Measurements from ENCODE around the gene AFG1L. TPM values are rescaled to one million over a fixed set of nuclear protein-coding genes. Genes with fewer than 3 reads are reported as not detected.
"Not testable (repeated sequence)": the region's sequence is repeated elsewhere in the genome, so short reads cannot be mapped to it uniquely, and the experiment has no call there.

AFG1L gene
- total and polyA plus RNA-seq, 2 experiments from 2014 or later: 4.1 to 8.7 TPM

DNA sequence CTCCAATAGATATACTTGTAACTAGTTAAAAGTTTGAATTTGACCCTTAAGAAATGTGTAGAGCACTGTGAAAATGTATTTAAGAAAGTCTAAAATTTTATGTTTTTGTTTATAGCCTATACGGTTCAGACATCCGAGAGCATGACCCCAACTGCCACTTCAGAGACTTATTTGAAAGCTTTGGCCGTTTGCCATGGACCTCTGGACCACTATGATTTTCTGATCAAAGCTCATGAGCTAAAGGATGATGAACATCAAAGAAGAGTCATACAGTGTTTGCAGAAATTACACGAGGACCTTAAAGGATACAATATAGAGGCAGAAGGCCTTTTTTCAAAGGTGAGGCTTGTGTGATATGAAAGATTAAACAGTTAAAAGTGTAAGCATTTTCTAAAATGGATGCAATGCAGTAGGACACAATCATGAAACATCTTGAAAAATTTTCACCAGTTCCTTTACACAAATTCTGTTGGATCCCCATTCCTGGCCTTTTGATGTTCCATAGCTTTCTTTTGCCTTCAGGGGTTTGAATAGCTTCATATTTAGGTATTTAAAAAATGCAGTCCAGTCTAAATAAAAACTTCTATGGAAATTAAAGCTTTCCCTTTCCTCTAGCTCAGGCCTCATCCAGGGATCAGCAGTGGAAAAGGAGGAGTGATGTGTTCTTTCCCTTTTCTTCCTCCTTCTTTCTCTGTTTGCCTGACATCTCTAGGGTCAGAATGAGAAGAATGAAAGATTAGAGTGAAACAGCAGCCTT, 29.0 kb downstream of the AFG1L start:
- no peaks in the 10 kb centered on the region for H3K36me3 ChIP-seq (ENCODE audit: insufficient read depth)
- Mint-ChIP-seq H3K4me1 (0 out of 3 replicates have a peak, but pooled peaks cover 2% of the 10 kb centered on the region), H3K27me3 (ENCODE audit: insufficient read depth, low read depth, poor library complexity) (peaks cover 2% of the 10 kb centered on the region), H3K27ac (no peak overlapping the region), H3K4me3 (no peak overlapping the region), H3K9me3 (no peaks in the 10 kb centered on the region), H3K36me3 (ENCODE audit: low read depth) (0 out of 3 replicates have a peak, but pooled peaks cover 6% of the 10 kb centered on the region)
- no peak overlapping the region for H3K4me2 ChIP-seq
- TF ChIP-seq, protein P1, sequence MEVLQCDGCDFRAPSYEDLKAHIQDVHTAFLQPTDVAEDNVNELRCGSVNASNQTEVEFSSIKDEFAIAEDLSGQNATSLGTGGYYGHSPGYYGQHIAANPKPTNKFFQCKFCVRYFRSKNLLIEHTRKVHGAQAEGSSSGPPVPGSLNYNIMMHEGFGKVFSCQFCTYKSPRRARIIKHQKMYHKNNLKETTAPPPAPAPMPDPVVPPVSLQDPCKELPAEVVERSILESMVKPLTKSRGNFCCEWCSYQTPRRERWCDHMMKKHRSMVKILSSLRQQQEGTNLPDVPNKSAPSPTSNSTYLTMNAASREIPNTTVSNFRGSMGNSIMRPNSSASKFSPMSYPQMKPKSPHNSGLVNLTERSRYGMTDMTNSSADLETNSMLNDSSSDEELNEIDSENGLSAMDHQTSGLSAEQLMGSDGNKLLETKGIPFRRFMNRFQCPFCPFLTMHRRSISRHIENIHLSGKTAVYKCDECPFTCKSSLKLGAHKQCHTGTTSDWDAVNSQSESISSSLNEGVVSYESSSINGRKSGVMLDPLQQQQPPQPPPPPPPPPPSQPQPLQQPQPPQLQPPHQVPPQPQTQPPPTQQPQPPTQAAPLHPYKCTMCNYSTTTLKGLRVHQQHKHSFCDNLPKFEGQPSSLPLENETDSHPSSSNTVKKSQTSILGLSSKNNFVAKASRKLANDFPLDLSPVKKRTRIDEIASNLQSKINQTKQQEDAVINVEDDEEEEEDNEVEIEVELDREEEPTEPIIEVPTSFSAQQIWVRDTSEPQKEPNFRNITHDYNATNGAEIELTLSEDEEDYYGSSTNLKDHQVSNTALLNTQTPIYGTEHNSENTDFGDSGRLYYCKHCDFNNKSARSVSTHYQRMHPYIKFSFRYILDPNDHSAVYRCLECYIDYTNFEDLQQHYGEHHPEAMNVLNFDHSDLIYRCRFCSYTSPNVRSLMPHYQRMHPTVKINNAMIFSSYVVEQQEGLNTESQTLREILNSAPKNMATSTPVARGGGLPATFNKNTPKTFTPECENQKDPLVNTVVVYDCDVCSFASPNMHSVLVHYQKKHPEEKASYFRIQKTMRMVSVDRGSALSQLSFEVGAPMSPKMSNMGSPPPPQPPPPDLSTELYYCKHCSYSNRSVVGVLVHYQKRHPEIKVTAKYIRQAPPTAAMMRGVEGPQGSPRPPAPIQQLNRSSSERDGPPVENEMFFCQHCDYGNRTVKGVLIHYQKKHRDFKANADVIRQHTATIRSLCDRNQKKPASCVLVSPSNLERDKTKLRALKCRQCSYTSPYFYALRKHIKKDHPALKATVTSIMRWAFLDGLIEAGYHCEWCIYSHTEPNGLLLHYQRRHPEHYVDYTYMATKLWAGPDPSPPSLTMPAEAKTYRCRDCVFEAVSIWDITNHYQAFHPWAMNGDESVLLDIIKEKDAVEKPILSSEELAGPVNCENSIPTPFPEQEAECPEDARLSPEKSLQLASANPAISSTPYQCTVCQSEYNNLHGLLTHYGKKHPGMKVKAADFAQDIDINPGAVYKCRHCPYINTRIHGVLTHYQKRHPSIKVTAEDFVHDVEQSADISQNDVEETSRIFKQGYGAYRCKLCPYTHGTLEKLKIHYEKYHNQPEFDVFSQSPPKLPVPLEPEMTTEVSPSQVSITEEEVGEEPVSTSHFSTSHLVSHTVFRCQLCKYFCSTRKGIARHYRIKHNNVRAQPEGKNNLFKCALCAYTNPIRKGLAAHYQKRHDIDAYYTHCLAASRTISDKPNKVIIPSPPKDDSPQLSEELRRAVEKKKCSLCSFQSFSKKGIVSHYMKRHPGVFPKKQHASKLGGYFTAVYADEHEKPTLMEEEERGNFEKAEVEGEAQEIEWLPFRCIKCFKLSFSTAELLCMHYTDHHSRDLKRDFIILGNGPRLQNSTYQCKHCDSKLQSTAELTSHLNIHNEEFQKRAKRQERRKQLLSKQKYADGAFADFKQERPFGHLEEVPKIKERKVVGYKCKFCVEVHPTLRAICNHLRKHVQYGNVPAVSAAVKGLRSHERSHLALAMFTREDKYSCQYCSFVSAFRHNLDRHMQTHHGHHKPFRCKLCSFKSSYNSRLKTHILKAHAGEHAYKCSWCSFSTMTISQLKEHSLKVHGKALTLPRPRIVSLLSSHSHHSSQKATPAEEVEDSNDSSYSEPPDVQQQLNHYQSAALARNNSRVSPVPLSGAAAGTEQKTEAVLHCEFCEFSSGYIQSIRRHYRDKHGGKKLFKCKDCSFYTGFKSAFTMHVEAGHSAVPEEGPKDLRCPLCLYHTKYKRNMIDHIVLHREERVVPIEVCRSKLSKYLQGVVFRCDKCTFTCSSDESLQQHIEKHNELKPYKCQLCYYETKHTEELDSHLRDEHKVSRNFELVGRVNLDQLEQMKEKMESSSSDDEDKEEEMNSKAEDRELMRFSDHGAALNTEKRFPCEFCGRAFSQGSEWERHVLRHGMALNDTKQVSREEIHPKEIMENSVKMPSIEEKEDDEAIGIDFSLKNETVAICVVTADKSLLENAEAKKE (CRISPR knock-in tag; IDR thresholded peaks at IDR 0.05): no peak
- TF ChIP-seq, protein P2, sequence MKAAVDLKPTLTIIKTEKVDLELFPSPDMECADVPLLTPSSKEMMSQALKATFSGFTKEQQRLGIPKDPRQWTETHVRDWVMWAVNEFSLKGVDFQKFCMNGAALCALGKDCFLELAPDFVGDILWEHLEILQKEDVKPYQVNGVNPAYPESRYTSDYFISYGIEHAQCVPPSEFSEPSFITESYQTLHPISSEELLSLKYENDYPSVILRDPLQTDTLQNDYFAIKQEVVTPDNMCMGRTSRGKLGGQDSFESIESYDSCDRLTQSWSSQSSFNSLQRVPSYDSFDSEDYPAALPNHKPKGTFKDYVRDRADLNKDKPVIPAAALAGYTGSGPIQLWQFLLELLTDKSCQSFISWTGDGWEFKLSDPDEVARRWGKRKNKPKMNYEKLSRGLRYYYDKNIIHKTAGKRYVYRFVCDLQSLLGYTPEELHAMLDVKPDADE (IDR thresholded peaks at IDR 0.05): no peak
- TF ChIP-seq, protein P3, sequence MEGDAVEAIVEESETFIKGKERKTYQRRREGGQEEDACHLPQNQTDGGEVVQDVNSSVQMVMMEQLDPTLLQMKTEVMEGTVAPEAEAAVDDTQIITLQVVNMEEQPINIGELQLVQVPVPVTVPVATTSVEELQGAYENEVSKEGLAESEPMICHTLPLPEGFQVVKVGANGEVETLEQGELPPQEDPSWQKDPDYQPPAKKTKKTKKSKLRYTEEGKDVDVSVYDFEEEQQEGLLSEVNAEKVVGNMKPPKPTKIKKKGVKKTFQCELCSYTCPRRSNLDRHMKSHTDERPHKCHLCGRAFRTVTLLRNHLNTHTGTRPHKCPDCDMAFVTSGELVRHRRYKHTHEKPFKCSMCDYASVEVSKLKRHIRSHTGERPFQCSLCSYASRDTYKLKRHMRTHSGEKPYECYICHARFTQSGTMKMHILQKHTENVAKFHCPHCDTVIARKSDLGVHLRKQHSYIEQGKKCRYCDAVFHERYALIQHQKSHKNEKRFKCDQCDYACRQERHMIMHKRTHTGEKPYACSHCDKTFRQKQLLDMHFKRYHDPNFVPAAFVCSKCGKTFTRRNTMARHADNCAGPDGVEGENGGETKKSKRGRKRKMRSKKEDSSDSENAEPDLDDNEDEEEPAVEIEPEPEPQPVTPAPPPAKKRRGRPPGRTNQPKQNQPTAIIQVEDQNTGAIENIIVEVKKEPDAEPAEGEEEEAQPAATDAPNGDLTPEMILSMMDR (conservative IDR thresholded peaks at IDR 0.05; ENCODE audit: low read depth in 2 of 2): no peak
- no peak for TF ChIP-seq ZNF114 (CRISPR knock-in tag; IDR thresholded peaks at IDR 0.05)
- no peak for TF ChIP-seq JUNB (IDR thresholded peaks at IDR 0.05; ENCODE audit: unreplicated experiment)
- no peak for TF ChIP-seq CREB1 (CRISPR knock-in tag; IDR thresholded peaks at IDR 0.05; ENCODE audit: low read depth)
- DNase-seq (ENCODE audit: low spot score) (no peak), ATAC-seq (no peak)
- no peaks in the 10 kb centered on the region for H4K20me1 ChIP-seq (replicated peaks; ENCODE audit: insufficient read depth)
- no peaks in the 10 kb centered on the region for H3F3A ChIP-seq (replicated peaks; ENCODE audit: low read depth)
- H2AFZ ChIP-seq: no peak overlapping the region
- peaks cover 3% of the 10 kb centered on the region; the same call in 1 of the 2 replicates for H3K9me2 ChIP-seq (ENCODE audit: insufficient read depth)
- H3K4me3 ChIP-seq: no peak overlapping the region
- H3K27ac ChIP-seq (ENCODE audit: low read depth): no peak overlapping the region
- no peaks in the 10 kb centered on the region for H3K4me1 ChIP-seq (ENCODE audit: insufficient read depth)
- H3K79me2 ChIP-seq (replicated peaks; ENCODE audit: insufficient read depth): no peaks in the 10 kb centered on the region
- no peaks in the 10 kb centered on the region for H3K27me3 ChIP-seq (ENCODE audit: insufficient read depth)

DNA sequence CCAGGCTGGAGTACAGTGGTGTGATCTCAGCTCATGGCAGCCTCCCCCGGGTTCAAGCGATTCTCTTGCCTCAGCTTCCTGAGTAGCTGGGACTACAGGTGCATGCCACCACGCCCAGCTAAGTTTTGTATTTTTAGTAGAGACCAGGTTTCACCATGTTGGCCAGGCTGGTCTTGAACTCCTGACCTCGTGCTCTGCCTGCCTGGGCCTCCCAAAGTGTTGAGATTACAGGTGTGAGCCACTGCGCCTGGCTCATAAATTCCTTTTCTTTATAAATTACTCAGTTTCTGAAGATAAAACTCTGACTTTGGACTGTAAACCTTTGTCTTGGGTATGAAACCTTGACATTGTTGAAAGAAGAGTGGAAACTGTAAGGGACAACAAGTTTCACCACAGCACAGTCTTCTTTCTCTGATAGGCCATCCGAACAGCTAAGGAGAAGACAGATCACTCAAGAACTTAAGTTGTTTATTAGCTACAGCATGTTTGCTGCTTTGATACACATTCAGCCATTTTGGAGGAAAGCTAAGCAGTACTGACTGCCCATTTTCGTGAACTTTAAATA, 35.4 kb downstream of the AFG1L start:
- not testable (repeated sequence) for H3F3A ChIP-seq (replicated peaks; ENCODE audit: low read depth); H3K4me2 ChIP-seq; H2AFZ ChIP-seq; H3K9me2 ChIP-seq (ENCODE audit: insufficient read depth); H3K27me3 ChIP-seq (ENCODE audit: insufficient read depth); DNase-seq (ENCODE audit: low spot score); H3K79me2 ChIP-seq (replicated peaks; ENCODE audit: insufficient read depth); H3K27me3 Mint-ChIP-seq (ENCODE audit: insufficient read depth, low read depth, poor library complexity); H3K36me3 ChIP-seq (ENCODE audit: insufficient read depth); H3K36me3 Mint-ChIP-seq (ENCODE audit: low read depth); ATAC-seq; H3K27ac ChIP-seq (ENCODE audit: low read depth); H3K9me3 Mint-ChIP-seq; H3K4me1 ChIP-seq (ENCODE audit: insufficient read depth); H3K27ac Mint-ChIP-seq; H3K4me1 Mint-ChIP-seq; H3K4me3 ChIP-seq; H4K20me1 ChIP-seq (replicated peaks; ENCODE audit: insufficient read depth); H3K4me3 Mint-ChIP-seq

Data from GM23338 (cell line).